Measurements from ENCODE around the gene PIGU.

GRCh38 chr20:34705397-34706301 lies 28.8 kb upstream of the PIGU start:
- TF ChIP-seq CTCF (IDR thresholded peaks at IDR 0.05; ENCODE audit: low read depth, low read length, poor library complexity, severe bottlenecking) (peak; percentile 20), EZH2phosphoT487 (IDR thresholded peaks at IDR 0.05; ENCODE audit: borderline replicate concordance, low read length) (no peak)

All from DOHH2 (cell line).